ENCODE results near the gene TIMM13. TPM values are rescaled to one million over a fixed set of nuclear protein-coding genes. Genes with fewer than 3 reads are reported as not detected.

TIMM13 gene
- total RNA-seq, 2 donors from 2014 or later, result 32.8 to 37.2 TPM

DNA sequence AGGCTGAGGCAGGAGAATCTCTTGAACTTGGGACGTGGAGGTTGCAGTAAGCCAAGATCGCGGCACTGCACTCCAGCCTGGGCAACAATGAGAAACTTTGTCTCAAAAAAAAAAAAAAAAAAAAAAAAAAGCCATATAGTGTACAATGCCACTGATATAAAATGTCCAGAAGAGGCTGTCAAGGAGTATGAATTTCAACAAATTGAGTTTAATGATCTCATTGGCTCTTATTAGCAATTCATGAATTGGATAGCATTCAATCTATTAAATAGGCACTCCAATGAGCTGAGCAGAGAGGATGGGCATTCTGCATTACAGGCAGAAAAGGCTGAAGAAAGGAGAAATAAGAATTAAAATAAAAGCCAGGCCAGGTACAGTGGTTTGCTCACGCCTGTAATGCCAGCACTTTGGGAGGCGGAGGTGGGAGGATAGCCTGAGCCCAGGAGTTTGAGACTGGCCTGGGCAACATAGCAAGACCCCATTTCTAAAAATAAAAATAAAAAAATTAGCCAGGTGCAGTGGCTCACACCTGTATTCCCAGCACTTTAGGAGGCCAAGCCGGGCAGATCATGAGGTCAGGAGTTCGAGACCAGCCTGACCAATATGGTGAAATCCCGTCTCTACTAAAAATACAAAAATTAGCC, 30.1 kb upstream of the TIMM13 start:
- no peak for DNase-seq (ENCODE audit: low spot score)
- intact Hi-C loops (cut with DNase I), result no loop called here

DNA sequence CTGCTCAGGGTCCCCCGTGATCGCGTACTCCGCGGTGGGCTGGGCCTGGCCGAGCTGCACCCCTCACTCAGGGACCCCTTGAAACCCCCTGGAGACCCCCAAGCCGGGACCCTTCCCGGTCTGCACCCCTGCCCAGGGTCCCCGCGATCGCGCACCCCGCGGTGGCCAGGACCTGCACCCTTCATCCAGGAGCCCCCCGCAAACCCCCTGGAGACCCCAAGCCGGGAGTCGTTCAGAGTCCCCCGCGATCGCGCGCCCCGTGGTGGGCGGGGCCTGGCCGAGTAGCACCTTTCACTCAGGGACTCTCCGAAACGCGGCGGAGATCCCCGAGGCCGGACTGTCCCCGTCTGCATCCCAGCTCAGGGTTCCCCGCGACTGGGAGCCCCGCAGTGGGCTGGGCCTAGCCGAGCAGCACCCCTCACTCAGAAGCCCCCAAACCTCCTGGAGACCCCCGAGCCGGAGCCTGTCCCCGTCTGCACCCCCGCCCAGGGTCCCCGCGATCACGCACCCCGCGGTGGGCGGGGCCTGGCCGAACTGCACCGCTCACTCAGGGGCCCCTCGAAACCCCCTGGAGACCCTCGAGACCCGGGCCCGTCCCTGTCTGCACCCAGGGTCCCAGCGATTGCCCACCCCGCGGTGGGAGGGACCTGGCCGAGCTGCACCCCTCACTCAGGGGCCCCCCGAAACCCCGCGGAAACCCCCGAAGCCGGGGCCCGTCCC, 28.6 kb upstream of the TIMM13 start:
- intact Hi-C loops (cut with DNase I), result no loop called here
- peak; percentile 84 for DNase-seq (ENCODE audit: low spot score)

DNA sequence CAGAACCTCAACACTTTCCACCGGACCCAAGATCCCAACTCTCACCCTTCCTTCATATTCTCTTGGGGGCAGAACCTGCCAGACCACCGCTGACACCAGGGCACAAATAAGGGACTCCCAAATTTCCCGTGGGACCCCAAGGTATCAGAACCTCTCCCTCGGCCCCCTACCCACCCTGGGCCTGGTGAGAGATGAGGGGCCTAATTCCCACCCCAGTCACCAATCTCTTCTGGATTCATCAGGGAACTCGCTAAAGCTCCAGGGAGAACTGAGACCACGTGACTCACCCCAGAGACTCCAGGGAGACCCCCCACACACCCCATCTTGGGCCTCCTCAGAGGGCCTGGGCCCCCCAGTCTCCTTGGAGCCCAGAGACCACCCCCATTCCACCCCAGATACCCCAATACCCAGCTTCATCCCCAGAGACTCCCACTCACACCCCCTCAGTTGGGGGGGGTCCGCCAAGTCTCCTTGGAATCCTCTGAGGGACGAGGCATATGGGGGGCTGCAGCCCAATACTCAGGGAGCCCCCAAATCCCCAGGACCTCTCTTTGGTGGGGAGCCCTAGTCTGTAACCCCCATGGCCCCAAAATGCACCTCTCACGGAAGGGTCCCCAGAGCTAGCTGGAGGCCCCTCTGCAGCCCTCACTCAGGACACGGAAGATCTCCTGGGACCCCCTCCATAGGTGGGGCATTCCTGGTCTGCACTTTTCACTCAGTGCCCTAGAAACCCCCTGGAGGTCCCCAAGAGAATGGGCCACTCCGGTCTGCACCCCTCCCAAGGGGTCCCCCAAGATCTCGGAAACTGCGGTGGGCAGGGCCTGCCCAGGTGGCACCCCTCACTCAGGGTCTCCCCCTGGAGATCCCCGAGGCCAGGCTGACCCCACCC, 27.8 kb upstream of the TIMM13 start:
- peak; percentile 79 for DNase-seq (ENCODE audit: low spot score)
- intact Hi-C loops (cut with DNase I), result loop anchor here in 1 of 2 donors (5.0 kb wide), 1 partner anchor 1967 kb away; no protein-coding TSS in a partner anchor

DNA sequence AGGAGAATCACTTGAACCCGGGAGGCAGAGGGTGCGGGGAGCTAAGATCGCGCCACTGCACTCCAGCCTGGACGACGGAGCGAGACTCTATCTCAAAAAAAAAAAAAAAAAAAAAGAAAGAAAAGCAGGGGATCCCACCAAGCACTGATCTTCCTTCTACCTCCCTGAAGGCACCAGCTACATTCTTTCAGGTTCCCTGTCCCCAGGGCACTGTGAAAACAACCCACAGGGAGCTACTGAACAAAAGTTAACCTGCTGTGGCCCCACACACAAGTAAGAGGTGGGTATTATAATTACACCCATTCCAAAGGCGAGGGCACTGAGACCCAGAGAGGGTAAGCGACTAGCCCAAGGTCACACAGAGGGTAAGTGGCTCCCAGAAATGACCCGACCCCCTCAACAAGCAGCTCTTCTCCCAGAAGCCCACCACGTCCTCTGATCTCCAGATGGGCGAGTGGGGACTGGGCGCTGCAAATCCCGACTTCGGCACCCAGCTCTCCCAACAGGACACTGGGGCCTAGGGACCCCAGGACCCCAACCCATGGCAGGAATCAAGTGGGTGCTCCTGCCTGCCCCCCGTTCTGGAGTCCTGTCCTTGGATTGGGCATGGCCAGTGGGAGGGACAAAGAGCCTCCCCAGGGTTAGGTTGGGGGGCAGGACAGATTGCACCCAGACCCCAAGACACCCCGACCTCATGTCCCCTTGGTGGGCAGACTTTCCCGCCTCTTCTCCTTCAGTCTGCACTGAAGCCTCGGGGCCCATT, 27.0 kb upstream of the TIMM13 start:
- no peak for DNase-seq (ENCODE audit: low spot score)
- intact Hi-C loops (cut with DNase I), result loop anchor here in 1 of 2 donors (5.0 kb wide), 1 partner anchor 1968 kb away; no protein-coding TSS in a partner anchor

DNA sequence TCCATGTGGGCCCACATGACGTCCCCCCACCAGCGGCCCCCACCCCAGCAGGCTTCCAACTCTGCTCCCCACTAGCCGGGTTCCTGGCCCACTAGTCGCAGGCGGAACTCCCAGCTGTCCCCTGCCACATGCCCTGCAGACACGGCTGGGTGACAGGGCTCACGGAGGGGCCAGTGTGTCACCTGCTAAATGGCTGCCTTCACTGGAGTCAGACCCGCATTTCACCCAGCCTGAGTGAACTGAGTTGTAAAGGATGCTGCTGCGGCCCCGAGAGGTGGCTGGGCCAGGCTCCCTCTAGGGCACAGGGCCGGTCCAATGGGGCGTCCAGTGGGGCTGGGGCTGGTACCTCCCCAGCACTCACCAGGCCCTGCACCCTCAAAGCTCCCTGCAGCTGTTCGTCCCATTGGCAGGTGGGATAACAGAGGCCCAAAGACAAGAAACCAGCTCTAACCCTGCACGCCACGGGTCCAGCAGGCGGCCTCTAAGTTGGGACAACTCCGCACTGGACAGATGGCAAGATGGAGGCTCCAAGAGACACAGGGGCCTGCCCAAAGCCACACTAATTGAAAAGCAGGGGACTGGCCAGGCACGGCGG, 26.1 kb upstream of the TIMM13 start:
- no peak for DNase-seq (ENCODE audit: low spot score)
- intact Hi-C loops (cut with DNase I), result loop anchor here in 1 of 2 donors (5.0 kb wide), 1 partner anchor 1969 kb away; no protein-coding TSS in a partner anchor

DNA sequence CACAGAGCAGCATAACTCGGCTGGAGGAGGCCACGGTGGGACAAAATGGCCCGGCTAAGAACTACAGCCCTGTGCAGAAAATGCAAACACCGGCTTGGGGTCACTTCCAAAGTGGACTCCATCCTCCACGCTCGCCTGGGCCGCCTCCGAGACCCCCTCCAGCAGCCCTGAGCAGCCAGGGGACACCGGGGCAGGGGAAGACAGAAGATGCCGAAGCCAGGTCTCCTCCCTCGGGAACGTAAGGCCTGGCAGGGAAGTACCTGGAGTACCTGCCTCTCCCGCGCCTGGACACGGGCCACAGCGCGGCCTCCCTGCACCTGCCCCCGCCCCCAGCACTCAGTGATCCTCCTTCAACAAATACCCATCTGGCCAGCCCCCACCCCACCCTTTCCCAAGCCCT, 24.4 kb upstream of the TIMM13 start:
- DNase-seq (ENCODE audit: low spot score), result no peak
- intact Hi-C loops (cut with DNase I), result loop anchor here in 1 of 2 donors (5.0 kb wide), 1 partner anchor 1971 kb away; no protein-coding TSS in a partner anchor

DNA sequence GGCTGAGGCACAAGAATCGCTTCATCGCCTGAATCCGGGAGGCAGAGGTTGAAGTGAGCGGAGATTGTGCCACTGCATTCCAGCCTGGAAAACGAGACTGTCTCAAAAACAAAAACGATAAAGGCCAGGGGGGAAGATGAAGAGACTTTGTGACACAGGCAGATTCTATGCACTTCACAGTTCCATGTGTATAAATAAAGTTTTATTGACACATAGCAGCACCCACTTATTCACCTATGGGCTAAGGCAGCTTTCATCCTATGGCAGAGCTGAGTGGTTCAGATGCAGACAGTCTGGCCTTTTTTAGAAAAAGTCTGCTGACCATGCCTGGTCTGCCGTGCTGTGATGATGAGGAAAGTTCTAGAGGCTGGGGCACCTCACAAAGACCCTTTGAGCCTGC, 23.8 kb upstream of the TIMM13 start:
- no peak for DNase-seq (ENCODE audit: low spot score)
- intact Hi-C loops (cut with DNase I), result loop anchor here in 1 of 2 donors (5.0 kb wide), 1 partner anchor 1971 kb away; no protein-coding TSS in a partner anchor

DNA sequence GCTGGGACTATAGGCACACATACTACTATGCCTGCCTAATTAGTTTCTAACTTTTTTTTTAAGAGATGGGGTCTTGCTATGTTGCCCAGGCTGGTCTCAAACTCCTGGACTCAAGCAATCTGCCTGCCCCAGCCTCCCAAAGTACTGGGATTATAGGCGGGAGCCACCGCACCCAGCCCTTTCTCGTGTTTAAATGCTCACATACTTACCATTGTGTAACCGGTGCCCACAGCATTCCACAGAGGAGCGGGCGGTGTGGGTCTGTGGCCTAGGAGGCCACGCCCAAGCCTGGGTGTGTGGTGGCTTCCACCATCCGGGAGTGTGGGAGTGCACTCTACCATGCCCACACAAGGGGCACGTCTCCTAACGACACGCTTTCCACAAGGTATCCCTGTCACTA, 21.6 kb upstream of the TIMM13 start:
- no peak for DNase-seq (ENCODE audit: low spot score)
- intact Hi-C loops (cut with DNase I), result no loop called here

DNA sequence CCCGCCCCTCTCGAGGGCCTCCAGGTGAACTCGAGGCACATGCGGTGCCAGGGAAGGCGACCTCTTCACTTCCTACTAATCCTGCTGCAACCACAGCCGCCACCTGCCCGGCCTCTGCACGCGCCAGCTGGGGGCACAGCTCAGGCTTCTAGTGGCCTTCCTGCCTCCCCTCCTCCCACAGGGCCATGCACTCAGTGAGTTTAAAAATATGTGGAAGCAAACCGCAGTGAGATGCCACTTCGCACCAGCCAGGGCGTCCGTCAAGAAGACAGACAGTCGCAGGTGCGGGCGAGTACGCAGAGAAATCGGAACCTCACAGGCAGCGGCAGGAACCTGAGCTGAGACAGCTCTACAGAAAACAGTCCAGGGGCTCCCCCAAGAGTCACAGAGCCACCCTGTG, 19.0 kb upstream of the TIMM13 start:
- intact Hi-C loops (cut with DNase I), result no loop called here
- DNase-seq (ENCODE audit: low spot score), result no peak

DNA sequence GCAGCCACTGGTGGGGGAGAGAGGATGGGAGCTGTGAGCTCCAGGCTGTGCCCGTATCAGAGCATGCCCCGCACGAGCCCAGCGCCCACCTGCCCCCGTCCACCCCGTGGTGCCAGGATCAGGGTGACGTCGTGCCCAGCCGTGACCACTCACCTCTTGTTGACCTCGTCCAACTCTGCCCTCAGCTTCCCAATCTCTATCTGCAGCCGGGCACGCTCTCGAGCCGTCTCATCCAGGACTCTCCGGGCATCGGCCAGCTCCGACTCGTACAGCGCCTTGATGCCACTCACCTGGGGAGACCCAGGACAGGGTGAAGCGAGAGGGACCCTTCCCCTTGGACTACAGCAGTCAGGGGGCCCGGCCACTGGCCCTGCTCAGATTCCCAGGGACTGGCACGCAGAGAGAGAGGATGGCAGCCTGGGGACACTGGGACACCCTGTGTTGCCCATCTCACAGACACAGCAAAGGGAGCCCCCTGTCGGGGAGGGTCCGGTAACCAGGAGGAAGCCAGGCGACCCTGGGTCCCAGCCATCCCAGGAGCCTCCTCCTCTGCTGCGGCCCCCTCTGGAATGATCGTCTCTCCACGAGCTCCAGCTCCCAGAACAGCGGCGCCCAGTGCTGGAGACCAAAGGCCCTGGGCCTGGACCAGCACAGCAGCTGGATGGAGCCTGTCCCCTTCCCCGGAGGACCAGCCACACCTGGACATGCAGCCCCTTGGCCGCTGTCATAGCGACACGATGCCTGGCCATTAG, 17.0 kb upstream of the TIMM13 start:
- intact Hi-C loops (cut with DNase I), result no loop called here
- peak; percentile 79 for DNase-seq (ENCODE audit: low spot score)

DNA sequence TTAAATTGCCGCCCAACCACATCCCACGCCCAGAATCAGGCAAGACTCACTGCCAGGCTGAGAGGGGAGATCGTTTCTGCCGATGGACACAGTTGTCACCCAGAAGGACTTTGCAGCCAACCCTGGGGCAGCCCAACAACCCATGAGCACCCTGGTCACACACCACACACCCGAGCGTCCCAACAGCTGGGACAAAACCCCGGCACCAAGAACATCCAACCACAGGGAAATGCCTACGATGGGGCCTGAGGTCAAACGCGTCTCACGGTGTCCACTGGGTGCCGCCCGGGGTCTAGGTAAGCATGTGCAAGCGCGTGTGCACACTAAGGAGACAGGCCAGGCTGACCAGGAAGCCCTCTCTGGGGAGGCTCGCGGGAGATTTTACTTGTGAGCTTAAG, 16.4 kb upstream of the TIMM13 start:
- intact Hi-C loops (cut with DNase I), result no loop called here
- DNase-seq (ENCODE audit: low spot score), result no peak

DNA sequence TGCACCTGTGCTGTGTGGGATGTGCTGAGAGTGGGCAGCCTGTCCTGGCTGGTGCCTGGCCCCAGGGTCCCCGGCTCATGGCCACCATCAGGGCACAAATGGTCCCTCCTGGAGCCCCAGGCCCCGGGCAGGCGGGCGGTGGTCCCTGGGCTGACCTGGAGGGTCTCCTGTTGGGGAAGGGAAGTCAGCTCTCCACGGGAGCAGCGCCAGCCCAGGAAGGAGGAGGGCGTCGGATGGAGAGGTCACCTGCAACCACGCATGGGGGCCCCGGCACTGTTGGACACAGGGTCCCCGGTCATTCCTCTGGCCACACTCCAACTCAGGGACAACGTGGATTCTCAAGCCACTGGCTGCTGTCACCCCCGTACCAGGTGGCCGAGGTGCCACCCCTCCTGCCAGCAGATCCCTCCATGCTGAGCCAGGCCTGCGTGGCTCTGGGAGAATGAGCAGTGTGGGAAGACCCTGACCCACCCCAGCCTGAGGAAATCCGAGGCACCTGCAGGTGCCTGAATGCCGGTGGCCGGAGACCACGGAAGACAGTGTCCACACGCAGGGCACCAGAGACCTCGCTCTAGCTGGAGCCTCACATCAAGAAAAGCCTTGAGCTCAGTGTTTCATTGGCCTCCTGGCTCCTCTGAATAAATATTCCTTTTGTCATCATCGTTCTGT, 15.9 kb upstream of the TIMM13 start:
- DNase-seq (ENCODE audit: low spot score), result no peak

DNA sequence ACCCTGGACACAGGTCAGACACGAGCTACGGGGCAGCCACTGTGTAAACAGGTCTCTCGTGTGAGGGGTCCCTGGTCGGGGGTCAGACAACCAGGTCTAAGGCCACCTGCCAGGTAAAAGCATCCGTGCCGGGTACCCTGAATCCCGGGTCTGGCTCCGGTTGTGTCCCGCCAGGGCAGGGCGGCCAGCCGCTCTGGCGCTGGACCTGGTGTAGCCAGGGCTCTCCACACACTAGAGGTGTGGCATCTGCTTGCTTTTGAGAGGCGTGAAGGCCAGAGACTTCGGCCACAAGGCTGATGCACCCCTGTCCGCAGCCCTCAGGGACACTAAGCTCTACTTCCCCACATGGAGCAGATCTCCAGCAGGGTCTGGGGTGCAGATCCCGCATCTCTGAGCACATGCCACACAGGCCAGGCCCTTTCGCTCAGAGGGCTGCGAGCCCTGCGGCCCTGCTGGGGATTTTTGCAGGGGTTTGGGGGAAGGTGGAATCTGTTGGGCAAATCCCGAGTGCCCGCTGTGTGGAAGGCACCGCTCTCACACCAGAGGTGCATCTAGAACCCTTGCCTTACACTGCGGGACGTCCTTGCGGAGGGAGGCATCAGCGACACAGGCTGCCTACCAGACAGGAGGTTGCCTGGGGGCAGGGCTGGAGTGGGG, 13.8 kb upstream of the TIMM13 start:
- intact Hi-C loops (cut with DNase I), result no loop called here
- DNase-seq (ENCODE audit: low spot score), result no peak

More for the DNA sequence above, 15.9 kb upstream of the TIMM13 start:
- intact Hi-C loops (cut with DNase I), result no loop called here

DNA sequence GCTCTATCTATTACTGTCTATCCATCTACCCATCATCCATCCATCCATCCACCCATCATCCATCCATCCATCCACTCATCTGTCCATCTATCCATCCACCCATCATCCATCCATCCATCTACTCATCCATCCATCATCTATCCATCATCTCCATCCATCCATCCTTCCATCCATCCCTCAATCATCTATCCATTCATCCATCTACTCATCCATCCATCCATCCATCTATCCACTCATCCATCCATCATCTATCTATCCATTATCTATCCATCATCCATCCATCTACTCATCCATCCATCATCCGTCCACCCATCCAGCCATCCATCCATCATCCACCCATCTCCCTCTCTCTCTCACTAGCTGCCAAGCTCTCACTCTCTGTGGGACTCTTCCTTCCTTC, 13.1 kb upstream of the TIMM13 start:
- intact Hi-C loops (cut with DNase I), result loop anchor here in 1 of 2 donors (1.0 kb wide), 1 partner anchor 30 kb away; no protein-coding TSS in a partner anchor
- DNase-seq (ENCODE audit: low spot score), result no peak

DNA sequence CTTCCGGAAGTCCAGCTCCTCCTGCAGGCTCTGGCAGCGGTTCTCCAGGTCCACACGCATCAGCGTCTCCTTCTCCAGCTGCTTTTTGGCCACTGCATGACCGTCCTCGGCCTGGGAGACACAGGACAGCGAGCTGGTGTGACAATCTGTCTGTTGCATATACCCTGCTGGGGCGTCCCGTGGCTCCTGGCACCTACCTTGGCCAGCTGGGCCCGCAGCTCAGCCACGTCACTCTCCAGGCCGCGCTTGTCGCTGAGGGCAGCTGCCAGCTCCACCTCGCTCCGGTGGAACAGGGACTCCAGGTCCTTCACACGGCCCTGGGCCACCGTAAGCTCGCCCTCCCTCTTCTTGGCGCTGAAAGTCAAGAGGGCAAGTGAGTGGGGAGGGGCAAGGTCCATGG, 10.8 kb upstream of the TIMM13 start:
- intact Hi-C loops (cut with DNase I), result no loop called here
- DNase-seq (ENCODE audit: low spot score), result no peak

DNA sequence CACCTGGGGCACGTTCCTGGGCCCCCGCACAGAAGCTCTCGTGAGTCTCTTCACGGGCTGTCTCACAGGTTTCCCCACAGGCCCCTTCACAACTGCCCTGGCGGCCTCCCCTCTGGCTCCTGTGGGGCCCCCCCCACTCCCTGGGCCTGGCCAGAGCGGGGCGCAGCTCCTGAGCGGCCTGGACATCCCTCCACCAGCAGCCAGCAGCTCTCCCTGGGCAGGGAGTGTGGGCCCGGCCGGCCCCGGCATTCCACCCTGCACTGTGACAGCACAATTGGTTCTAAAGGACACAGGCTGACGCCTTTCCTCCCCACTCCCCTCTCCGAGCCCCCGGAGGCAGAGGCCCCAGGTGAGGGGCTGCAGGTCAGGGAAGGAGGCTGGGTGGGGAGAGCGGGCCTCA, 9.5 kb upstream of the TIMM13 start:
- no peak for DNase-seq (ENCODE audit: low spot score)
- intact Hi-C loops (cut with DNase I), result no loop called here

DNA sequence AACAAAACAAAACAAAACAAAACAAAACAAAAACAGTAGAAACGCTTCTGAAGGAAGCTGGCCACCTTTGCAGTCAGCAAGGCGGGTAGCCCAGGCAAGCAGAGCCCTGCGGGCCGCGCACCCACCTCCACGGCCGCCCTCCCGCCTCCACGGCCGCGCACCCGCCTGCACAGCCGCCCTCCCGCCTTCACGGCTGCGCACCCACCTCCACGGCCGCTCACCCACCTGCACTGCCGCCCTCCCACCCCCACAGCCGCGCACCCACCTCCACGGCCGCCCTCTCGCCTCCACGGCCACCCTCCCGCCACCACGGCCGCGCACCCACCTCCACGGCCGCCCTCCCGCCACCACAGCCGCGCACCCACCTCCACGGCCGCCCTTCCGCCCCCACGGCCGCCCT, 9.0 kb upstream of the TIMM13 start:
- no peak for DNase-seq (ENCODE audit: low spot score)
- intact Hi-C loops (cut with DNase I), result no loop called here

All from posterior vena cava (tissue), 2 donors.